Stimulated activated CD4-positive, alpha-beta T cell treated with anti-CD3 and anti-CD28 coated beads, Interleukin-2, amount 100 ng/mL, for 4 hours (primary cell): ENCODE results near the gene RBM47.

Source experiments
- DNase-seq: peaks from one replicate; pipeline ENCODE4 v3.0.0-alpha.2; 2020; ENCODE audit warnings: low read depth

RBM47 gene

DNA sequence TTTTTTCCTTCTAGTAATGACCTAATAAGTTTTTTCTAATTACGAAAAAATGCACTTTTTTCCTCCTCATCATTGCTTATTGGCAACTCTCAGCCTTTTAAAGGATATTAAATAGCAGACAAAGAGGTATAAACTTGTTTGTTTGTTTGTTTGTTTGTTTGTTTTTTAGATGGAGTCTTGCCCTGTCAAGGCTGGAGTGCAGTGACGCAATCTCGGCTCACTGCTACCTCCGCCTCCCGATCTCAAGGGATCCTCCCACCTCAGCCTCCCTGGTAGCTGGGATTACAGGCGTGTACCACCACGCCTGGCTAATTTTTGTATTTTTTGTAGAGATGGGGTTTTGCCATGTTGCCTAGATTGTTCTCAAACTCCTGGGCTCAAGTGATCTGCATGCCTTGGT, 6.0 kb downstream of the RBM47 start:
- no peak for DNase-seq

DNA sequence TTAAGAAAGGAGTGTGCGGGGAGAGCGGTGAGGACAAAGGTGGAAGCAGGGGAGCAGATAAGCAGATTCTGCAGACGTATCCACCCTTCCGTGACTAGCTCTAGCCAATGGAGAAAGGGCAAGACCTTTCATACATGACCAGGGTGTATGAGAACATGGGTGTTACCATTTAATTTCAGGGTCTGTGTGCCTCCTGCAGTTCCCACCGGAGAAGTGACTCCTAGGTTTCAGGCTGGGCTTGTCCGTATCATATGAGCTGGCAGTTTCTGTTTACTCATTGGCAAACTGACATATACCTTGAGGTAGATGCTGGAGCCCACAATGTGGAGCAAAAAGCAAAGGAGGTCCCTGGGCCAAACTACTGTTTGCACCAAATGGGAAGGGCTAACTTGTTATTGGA, 6.8 kb downstream of the RBM47 start:
- no peak for DNase-seq

GRCh38 chr4:40621592-40622512, 7.8 kb downstream of the RBM47 start:
- DNase-seq: no peak

- DNase-seq: no peak
Observed at GRCh38 chr4:40621229-40621591, 8.5 kb downstream of the RBM47 start.

DNA sequence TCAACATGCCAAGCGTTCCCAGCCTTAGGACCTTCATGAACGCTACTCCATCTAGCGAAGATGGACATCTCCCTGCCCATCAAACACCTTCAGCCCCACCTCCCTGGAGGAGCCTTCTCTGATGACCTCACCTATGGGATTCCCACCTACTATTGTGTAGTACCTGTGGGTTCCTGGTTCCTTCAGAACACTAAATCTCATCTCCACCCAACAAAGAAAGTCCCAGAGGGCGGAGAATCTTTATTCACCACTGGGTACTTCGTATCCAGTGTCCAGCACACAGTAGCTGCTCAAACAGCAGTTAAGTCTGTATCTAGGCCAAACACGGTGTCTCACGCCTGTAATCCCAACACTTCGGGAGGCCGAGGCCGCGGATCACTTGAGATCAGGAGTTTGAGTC, 10.1 kb downstream of the RBM47 start:
- DNase-seq: no peak

- DNase-seq: no peak
Observed at GRCh38 chr4:40617872-40618271, 11.8 kb downstream of the RBM47 start.

GRCh38 chr4:40614031-40614430, 15.6 kb downstream of the RBM47 start:
- no peak for DNase-seq

GRCh38 chr4:40613456-40613855, 16.2 kb downstream of the RBM47 start:
- DNase-seq: no peak

DNA sequence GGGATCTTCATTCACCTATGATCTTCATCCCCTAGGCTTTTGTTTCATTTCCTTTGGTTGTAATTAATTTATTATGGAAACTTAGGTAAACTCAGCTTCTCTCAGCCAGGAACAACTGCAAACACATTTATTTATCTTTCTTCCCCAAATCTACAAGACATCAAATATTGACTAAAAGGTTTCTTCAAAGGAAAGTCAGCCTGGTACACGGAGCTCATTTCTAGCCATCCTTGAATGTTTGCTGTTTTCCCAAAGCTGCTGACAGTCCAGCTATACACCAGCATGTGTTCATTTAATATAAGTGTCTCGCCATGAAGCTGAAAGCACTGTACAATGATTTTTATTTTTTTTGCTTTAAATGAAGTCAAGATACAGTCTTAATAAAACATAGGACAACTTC, 16.8 kb downstream of the RBM47 start:
- no peak for DNase-seq

DNA sequence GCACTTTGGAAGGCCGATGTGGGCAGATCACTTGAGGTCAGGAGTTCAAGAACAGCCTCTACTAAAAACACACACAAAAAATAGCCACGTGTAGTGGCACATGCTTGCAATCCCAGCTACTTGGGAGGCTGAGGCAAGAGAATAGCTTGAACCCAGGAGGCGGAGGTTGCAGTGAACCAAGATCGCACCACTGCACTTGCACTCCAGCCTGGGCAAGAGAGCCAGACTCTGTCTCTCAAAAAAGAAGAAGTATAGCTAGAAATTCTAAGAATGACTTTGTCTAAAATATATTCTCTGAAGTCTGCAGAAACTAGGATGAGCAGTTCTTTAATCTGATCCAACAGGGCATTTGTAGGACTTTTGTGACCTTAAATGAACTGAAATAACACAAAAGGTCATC, 17.4 kb downstream of the RBM47 start:
- no peak for DNase-seq

DNA sequence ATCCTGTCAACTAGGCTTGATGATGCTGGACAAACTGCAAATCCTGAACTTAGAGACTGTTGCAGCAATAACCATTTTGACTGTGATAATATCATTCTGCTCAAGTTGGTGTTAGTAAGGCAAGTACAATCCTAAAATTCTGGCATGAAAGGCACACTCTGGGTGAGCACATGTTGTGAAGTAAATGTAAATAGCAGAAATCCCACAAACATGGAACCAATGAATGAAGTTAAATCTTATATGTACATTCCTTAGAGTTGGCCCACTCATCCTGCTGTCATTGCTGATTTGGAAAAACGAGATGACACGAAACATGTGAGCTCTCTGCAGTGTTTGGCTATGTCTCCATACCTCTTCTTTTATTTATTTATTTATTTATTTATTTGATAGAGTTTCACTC, 21.0 kb downstream of the RBM47 start:
- no peak for DNase-seq

GRCh38 chr4:40607221-40607620, 22.4 kb downstream of the RBM47 start:
- no peak for DNase-seq

DNA sequence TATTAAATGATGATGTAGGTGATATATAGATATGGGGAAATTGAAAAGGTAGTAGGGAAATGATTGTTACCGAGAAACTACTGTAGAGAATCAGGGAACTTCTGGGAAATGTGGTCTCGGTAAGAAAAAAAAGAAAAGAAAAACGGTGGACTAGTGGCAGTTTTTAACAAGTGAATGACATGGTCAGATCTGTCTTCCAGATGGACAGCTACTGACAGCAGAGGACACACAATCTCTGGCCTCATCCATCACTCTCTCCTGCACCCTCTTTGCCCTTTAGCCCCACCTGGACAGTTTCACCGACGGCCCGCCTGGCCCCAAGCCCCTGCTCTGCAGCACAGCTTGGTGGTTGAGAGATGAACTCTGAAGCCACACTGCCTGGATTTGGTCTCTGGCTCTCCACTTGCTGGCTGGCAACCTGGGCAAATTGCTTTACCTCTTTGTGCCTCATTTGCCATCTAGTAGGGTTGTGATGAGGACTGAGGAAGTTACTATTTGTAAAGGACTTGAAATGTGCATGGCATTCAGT, 23.4 kb downstream of the RBM47 start:
- no peak for DNase-seq

GRCh38 chr4:40603281-40603680, 26.4 kb downstream of the RBM47 start:
- DNase-seq: no peak

DNA sequence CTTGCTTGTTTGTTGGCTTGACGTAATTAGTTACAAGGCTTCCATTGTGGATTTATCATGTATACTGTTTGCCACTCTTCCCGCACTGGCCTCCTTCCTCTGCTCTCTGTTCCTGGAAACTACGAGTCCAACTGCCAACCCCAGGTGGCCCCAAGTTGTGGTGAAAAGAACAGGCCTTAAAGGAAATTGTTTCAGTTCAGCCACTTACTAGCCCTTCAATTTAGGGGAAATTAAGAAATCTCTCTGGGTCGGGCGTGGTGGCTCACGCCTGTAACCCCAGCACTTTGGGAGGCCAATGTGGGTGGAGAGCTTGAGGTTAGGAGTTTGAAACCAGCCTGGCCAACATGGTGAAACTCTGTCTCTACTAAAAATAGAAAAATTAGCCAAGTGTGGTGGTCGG, 28.0 kb downstream of the RBM47 start:
- no peak for DNase-seq

- DNase-seq: no peak
Observed at GRCh38 chr4:40600850-40601249, 28.8 kb downstream of the RBM47 start.

DNA sequence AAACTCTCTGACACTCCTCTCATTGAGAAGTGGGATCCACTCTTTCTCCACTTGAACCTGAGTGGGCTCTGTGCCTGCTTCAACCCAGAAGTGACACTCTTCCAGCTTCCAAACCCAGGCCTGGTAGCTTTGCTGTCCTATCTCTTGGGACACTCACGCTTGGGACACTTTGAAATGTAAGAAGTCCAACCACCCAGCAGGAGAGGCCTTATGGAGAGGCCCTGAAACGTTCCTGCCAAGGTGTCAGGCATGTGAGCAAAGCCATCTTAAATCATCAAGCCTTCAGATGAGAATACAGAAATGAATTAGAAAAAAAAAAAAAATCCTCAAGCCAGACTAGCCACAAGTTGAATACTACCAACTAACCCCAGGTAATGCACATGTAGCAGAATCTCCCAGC, 30.2 kb downstream of the RBM47 start:
- no peak for DNase-seq

GRCh38 chr4:40596522-40596921, 33.1 kb downstream of the RBM47 start:
- DNase-seq: no peak

GRCh38 chr4:40595981-40596380, 33.7 kb downstream of the RBM47 start:
- no peak for DNase-seq

GRCh38 chr4:40594261-40595178, 35.1 kb downstream of the RBM47 start:
- no peak for DNase-seq

DNA sequence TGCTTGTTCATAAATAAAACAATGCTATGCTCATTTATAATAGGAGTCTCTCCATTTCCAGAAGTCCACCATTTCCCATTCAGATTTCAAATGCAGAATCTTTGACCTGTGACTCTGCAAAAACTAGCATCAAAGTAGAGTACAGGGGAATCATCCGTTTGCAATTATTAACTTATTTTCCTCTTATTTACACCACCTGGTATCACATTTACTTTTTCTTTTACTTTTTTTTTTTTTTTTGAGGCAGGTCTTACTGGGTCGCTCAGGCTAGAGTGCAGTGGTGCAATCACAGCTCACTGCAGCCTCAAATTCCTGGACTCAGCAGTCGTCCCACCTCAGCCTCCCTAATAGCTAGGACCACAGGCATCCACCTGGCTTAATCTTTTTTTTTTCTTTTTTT, 37.6 kb downstream of the RBM47 start:
- DNase-seq: no peak

GRCh38 chr4:40587826-40588225, 41.8 kb downstream of the RBM47 start:
- DNase-seq: no peak

DNA sequence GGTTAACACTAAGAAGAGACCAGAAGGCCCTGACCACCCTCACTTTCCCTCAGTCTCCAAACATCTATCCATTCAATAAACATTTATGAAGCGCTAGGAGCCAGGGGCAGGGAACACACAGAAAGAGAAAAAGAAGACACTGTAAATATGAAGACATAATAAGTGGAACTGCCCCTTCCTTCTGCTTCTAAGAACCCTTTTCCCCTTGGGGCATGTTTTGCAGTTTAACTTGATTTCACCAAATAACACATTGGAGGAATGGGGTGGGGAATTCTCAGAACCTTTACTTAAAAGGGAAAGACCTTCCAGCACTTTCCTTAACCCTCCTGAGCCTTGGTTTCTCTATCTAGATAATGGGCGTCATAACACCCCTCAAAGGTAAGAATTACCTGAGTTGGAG, 42.3 kb downstream of the RBM47 start:
- DNase-seq: no peak
